ENCODE results near the gene HABP2.

HABP2 gene

DNA sequence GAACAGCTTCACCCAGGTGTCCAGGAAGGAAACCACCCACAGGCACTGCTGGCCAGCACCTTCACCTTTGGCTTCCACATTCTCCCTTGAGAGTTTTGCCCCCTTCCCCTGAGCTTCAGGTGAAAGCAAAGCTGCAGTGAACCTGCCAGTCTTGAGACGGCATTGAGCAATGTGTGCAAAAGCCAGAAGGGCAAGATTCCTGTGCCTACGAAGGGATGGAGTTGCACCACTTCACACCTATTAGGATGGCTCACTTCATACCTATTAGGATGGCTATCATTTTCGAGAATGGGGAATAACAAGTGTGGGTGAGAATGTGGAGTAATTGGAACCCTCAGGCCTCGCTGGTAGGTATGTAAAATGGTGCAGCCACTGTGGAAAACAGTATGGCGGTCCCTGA, 7.2 kb downstream of the HABP2 start:
- DNase-seq = no peak

DNA sequence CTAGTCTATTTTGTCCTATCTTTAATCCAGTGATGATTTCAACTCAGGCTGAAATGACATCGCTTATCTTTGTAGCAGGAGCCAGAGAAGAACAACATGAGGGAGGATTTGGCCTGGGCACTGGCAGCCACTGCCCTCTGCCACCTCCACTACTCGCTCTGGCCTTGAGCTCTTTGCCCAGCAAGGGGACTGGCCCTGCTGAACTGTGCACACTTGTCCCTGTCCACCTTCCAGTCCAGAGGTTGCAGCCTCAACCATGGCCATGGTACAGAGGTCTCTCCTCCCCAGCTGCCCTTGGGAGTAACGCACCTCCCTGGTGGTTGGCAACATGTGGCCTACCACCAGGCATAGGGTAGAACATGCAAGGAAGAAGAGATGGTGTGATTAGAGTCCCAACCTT, 8.4 kb downstream of the HABP2 start:
- no peak for DNase-seq

DNA sequence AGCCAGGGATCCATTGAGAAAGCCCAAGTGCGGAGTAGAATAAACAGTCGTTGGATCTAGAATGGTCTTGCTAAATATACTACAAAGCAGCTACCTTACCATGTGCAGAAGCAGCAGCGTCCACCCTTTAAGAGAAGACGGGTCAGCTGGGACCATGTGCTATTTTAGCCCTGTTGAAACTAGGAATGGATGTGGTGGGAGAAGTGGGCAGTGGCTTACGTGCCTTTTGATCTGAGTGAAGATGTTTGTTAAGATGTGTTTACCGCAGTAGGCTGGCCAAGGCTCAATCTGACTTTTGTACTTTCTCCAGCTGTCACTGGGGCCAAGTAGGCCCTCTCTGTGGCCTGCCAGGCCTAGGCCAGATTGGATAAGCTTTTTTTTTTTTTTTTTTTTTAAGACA, 9.2 kb downstream of the HABP2 start:
- DNase-seq = no peak

DNA sequence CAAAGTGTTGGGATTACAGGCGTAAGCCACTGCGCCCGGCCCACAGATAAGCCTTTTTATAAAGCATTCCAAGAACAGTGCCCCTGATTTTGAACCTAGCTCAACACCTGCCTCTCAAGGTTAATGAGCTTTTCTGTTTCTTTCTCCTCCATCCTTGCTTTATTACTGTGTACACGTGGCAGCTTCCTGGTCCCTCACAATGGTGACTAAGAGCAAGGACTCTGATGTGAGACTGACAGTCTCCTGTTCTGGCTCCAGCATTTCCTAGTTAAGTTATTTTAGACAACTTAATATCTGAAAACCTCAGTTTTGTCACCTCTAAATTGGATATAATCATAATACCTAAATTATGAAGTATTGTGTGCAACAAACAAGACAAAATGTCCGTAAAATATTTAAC, 9.9 kb downstream of the HABP2 start:
- DNase-seq = no peak

DNA sequence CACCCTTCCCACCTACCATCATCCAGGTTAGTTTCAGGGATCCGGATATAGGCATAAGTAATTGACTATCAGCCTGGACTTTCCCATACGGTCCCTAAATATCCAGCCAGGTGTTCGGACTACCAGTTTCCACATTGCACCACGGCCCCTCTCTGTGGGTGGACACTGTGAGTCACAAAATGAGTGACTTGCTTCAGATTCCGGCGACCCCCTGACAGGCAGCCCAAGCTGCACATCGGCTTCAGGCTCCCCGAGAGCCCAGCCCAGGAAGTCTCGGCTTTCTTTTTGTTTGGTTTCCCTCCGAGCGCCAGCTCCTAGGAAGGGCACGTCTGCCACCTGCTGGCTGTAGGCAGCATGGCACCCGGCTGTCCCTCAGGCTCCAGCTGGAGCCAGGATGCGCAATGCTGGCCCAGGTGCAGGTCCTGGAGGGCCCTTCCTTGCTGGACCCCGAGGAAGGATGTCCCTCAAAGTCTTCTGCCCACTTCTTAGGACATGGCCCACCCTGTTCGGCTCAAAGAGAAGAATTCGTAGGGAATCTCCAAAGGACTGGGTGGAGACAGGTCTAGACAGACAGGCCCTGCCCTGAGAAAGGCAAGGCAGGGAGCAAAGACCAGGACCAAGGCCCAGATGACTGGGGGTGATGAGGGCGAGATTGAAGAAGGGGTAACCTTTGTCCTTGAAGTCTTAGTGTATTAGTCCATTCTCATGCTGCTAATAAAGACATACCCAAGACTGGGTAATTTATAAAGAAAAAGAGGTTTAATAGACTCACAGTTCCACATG, 10.6 kb downstream of the HABP2 start:
- peak; percentile 83 for DNase-seq

DNA sequence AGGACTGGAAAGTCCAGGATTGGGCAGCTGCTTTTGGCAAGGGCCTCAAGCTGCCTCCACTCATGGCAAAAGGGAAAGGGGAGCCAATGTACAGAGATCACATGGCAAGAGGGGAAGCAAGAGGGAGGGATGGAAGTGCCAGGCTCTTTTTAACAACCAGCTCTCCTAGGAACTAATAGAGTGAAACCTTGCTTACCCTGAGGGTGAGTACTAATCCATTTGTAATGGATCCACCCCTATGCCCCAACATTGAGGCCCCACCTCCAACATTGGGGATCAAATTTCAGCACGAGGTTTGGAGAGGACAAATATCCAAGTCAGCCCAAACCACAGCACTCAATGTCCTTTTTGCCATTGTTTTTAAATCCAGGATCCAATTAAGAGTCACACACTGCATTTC, 12.5 kb downstream of the HABP2 start:
- DNase-seq = no peak

DNA sequence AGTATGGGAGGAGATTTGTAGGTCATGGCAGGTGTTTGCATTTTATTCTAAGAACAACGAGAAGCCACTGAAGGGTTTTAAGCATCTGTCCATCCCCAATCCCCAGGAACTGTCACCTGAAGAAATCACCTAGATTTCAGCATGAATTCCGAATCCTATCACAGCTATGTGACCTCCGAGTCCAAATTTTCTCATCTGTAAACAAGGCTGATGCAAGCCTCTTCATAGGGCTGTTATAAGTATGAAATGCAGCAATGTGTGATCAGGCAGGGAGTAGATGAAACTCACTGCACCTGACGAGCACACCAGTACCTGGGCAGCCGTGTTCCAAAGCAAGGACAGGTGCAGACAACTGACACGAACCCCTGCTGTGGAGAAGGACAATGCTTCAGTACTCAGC, 14.0 kb downstream of the HABP2 start:
- no peak for DNase-seq

DNA sequence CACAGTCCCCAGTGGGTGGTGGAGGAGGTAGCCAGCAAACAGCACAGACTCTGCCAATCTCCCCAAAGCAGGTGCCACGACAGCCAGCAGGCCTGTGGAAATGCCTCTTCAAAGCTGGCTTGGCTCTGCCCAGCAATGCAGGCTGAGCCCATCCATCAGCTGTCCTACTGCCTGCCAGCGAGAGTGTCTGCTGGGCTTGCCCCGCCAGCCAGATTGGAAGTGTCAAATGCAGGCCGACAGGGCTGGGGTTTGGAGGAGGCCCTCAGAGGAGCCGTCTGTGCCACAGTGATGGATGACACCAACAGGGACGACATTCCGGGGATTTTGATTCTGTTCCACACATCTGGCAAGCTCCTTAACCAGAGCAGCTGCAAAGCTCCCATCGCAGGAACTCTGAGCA, 16.7 kb downstream of the HABP2 start:
- DNase-seq = peak; percentile 79

DNA sequence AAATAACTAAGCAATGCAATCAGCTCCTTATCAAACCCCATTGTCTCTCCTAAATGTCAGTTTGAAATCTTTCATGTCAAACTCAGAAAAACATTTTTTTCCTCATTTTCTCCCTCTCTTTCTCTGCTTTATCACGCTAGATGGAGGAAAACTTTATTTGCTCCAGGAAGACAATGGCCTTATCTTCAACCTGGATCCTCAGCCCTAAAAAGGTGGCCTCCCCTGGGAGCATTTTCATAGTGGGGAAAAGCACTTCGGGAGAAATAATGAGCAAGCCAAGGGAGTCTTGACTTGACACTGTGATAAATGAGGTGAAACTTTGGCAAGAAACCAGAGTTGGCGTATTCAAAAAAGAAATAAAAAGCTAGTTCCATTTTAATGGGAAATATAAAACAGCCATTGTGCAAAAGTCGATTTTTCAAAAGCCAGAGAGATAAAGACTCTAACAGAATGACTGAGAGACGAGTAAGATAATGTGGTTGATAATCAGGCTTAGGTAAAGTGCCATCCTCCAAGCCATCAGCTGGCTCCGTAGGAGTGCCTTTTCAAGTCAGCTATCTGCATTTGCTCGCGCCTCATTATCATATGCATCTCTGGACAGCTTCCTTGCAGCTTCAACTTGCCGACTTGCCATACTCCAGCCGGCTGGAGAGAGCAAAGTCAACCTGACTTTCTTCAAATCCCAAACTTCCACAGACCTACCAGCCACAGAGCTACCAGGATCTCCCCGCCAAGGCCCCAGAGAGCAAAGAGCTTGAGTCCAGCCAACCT, 19.9 kb downstream of the HABP2 start:
- DNase-seq = no peak

DNA sequence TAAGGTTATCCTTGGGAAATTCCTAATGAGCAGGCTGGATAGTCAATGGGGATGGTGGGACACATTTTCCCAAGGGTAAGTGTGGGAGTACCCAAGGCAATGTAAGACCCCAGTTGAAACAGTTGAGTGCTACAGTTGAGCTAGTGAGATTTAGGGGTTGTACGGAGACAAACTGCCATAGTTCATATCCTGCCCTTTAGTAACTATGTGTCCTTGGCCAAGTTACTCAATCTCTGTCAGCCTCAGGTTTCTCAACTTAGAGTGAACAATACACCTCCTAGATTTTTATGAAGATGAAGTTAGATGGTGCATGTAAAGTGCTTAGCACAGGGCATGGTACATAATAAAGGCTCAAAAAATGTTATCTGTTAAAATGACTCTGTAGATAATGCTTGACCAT, 20.5 kb downstream of the HABP2 start:
- no peak for DNase-seq

DNA sequence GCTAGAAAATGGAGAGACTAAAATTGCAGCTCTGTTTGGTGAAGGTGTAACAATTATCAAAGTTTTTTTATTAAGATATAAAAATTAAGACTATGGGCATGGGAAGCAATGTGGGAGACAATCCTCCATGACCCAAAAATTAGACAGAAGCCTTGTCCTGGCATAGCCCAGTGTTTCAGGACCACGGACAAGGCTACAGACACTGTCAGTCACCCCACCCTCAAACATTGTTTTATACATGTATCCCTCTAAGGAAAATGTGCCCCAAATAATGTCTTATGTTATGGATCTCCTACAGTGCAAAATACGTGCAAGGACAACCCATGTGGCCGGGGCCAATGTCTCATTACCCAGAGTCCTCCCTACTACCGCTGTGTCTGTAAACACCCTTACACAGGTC, 24.0 kb downstream of the HABP2 start:
- no peak for DNase-seq

DNA sequence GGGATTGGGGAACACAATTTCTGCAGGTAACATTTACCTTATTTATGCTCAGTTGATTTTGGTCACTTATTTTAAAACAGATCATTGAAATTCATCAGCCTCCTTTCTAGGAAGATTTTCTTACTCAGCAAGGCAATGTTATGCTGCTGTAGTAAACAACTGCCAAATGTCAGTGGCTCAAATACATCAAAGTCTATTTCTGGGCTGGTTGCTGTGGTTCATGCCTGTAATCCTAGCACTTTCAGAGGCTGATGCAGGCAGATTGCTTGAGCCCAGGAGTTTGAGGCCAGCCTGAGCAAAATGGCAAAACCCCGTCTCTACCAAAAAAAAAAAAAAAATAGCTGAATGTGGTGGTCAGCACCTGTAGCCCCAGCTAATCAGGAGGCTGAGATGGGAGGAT, 25.9 kb downstream of the HABP2 start:
- no peak for DNase-seq

DNA sequence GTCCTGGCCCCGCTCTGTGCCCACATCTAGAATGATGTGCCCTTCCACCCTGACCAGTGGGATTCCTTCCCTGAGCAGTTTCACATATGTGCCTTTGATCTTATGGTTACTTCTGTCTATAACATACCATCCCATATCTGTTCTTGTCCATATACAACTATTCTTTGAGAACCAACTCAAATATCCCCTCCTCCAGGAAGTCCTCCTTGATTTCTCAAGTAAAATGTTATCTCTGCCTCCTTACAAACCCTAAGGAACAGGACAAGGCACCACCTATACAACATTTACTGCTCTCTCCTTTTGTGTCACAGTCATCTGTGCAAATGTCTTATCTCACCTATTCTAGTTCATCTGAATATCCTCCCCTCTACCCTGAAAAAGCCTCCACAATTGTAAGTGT, 28.2 kb downstream of the HABP2 start:
- no peak for DNase-seq

DNA sequence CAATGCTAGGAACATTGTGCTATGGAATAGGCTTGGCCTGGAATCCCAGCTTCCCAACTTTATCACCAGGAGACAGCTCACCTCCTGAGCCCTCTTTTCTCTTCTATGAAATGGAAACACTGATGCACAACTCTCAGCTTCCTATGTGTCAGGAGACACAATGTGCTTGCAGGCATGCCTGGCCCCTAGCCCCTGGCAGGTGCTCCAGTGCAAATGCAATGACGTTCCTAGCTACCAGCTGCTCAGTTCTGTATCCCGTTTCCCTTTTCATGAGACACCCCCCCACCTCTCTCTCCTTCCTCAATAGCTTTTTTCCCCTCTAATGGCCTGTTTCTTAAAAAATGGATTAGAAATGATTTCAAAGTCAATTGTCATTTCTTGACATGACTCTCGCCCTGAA, 30.7 kb downstream of the HABP2 start:
- DNase-seq = no peak

DNA sequence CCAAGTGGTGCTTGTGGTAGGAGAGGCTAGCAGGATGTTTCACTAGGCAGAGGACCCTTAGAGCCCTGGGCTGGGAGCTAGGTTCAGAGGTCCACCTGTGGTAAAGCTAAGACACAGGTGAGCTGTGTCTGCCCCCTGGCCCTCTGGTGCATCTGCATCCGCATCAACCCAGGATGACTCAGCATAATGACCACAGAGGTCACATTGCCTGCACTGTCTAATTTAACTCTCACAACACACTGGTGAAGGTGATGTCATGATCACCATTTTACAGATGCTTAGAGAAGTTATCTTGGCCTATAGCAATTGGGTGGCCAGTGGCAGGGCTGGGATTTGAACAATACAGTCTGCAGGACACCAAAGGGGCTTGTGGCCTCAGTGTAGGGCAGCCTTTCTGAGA, 33.1 kb downstream of the HABP2 start:
- no peak for DNase-seq

DNA sequence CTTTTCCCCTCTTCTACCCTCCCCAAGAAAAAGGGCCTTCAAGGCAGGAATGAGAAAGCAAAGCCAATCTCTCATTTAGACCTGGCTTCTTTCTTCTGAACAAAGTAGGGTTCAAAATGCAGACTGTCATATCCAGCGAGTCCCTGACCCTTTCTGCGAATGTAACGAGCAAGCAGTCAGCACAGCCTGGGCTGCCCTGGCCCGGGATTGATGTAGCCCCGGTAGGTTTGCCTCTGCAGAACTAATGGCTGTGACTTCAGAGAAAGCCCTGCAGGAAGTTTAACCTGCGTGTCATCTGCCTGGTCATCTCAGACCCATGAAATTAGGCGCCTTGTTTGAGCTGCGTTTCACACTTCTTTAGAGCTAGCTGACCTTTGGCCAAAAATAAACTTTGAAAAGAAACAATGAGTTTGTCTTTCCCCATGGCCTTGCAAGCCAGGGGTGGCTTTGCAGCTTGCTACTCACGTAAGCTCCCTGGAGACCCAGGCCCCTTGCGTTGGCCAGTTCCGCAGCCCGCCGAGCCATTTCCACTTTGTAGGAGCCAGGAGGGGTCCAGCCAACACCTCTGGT, 36.4 kb downstream of the HABP2 start:
- no peak for DNase-seq

DNA sequence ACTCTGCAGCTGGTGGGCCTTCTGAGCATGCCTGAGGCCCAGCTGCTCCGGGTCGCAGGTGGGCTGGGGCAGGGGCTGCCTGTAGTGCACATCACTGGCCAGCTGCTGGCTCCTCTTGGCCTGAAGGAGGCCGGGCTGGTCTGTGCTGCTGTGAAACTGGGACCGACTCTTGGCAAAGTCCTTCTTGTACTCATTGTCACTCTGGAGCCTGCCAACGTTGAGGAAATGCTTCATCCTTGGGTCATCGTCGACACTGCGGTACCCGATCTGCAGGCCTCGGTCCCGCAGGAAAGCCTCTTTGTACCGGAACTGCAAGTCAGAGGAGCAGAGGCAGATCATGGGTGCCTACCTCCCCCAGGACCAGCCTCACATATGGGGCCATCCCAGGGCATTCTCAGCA, 37.7 kb downstream of the HABP2 start:
- no peak for DNase-seq

DNA sequence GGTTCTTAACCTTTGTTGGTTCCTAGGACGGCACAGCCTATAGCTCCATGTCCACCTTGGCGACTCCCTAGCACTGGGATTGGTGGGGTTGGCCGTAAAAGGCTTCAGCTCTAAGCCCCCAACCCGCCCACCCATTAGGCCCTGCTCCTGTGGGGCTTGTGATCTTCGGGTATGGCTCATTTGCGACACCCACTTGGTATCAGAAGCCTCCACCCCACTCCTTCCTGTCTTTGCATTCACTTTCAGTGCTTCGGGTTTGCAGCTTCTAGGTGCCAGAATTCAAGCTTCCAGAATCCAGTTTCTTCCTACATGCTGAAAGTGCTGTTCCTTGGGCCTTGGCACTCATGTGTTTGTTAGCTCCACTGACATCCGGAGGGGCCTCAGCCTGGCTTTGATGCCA, 39.5 kb downstream of the HABP2 start:
- no peak for DNase-seq

DNA sequence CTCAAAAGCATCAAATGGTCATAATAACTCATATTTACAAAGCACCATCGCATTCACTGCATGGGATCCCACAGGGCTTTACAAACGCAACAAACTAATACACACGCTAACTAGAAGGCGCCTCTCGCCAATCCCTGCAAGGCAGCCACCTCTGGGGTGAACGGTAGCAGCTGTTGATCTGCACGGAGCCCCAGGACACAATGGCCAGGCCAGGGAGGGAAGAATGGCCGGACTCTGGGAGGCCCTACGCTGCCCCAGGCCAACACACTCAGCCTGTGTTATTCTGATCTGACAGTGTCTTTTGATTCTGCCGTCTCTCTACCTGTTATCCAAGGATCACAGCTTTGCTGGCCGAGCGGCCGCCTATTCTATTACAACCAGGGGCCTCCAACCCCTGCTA, 41.8 kb downstream of the HABP2 start:
- DNase-seq = no peak

DNA sequence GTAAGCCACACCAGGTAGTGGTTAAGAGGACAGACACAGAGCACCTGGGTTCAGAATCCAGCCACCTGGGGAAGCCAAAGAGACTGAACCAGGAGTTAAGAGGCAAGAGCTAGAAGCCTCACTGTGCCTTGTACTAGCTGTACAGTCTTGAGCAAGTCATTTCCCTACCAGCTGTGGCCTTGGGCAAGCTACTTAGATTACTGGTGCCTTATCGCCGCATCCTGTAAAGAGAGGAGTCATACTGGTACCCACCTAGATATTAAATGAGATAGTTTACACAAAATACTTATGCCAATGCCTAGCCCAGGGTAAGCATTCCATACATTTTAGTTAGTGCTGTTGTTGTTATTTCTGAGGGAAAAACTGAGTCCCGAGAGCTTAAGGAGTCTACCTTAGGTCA, 47.7 kb downstream of the HABP2 start:
- no peak for DNase-seq

DNA sequence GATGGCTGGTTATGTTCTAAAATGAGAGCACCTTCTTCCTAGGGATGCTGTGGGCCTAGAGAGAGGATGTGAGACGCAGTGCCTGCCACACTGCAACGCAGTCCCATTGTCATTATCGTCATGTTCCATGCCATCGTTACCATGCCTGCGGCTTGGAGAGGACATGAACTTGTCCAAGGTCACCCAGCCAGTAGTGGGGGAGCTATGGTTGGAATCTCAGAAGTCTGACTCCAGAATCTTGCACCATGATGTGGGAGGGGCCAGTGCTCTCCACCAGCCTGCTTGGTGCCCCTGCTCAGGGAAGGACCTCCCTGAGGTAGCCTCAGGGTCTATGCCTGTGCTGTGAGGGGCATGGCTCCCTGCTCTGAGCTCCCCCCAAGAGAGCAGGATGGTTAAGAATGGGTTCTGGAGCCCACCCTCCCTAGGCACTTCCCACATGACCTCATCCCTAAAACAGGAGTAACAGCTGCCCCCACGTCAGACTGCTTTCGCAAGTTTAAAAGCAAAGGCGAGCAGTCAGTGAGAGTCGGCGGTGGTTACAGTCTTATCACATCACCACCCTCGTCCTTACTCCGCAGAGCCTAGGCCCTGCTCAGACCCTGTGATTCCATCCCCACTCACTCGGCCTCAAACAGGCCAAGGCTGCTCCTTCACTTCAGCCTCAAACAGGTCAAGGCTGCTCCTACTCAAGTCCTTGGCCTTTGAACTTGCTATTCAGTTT, 50.4 kb downstream of the HABP2 start:
- no peak for DNase-seq

DNA sequence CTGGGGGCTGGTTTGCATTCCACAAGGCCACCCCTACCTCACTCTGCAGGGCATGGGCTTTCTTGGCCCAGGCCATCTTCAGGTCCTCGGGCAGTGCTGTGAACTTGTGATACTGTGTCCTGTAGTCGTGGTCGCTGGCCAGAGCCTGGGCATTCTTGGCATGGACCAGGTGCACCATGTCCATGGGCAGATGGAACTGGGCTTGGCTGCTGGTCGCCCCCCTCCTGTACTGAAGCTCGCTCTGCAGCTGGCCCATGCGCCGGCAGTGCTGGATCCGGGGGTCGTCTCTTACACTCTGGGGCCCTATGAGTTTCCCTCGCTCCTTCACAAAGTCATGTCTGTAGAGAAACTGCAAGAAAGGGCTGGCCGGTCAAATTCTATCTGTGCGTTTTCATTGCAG, 51.7 kb downstream of the HABP2 start:
- DNase-seq = no peak

DNA sequence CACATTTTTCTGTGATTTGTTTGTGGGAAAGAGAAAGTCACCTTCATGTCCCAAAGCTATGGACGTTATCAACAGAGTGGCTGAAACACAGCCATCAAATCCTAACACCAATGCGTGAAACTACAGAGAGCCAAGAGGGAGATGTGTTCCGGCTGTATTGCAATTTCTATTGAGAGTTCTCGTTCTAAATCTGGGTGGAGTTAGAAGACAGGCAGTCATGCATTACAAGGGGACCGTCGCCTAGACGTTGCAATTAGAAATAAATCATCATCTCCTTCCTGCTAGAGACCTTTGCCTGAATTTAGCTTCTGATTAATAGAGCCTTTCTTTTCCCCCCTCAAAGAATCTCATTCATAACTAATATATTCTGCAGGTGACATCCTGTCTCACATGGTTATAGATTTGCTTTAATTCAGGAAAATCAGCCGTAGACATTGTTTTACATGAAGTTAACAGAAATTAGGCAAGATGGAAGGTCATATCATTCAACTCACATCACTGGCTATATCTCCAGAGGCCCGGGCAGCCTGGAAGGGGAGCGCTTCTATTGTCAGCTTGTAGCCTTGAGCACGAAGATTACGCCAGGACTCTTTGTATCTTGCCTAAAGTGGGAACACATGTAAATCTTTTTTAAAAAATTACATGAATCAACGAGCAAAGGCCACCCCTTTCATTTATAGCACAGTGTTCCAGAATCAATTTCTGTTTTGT, 52.6 kb downstream of the HABP2 start:
- no peak for DNase-seq
